B cell (primary cell): ENCODE results near the gene ZDHHC22. TPM values are rescaled to one million over a fixed set of nuclear protein-coding genes. Genes with fewer than 3 reads are reported as not detected.

ENCODE experiments used
- ATAC-seq: fragments of 200-7000 bp; cut with Tn5 transposase; one replicate; pipeline ENCODE4 v1.10.0; 2021; ENCODE audit warnings: low read depth, mild to moderate bottlenecking, moderate number of reproducible peaks, moderate library complexity
- CTCF ChIA-PET: fragments of 350-600 bp; sonication (Branson Sonifier 250); formaldehyde crosslinking; loops from one replicate; lab custom pipeline; 2021; ENCODE audit warnings: antibody characterized with exemption, inconsistent platforms; lab: Charles Lee
- POLR2A ChIA-PET: fragments of 350-600 bp; sonication (Branson Sonifier 250); formaldehyde crosslinking; loops from one replicate; lab custom pipeline; 2021; ENCODE audit warnings: antibody characterized with exemption; lab: Charles Lee
- DNase-seq: peaks from one replicate; pipeline ENCODE4 v3.0.0; 2013
- H2AFZ ChIP-seq: 2 replicates; pipeline ENCODE4 v1.6.1; 2012; ENCODE audit warnings: mild to moderate bottlenecking, low read depth, low read length; ENCODE audit not compliant: insufficient read depth, poor library complexity, severe bottlenecking
- H3K27ac ChIP-seq, 2 donors: 1 replicate in 1 of 2; 2 replicates in 1 of 2; pipeline ENCODE4 v1.5.1; 2012 to 2013; ENCODE audit warnings: low read length in 2 of 2, mild to moderate bottlenecking in 2 of 2, moderate library complexity in 1 of 2
- H3K27me3 ChIP-seq, 4 experiments: fragments of 200-600 bp in 1 of 4; sonication (generic) in 1 of 4; replicated peaks in 1 of 4; 1 replicate in 2 of 4; 2 replicates in 2 of 4; pipeline versions ENCODE4 v1.6.1 to v1.7.0; 2013 to 2016; ENCODE audit warnings: low read length in 3 of 4, mild to moderate bottlenecking in 2 of 4, mixed read lengths in 1 of 4, moderate library complexity in 1 of 4; ENCODE audit not compliant: insufficient read depth in 4 of 4, control insufficient read depth in 3 of 4; ENCODE audit errors: control extremely low read depth in 1 of 4
- H3K36me3 ChIP-seq, 2 experiments: replicated peaks in 1 of 2; 1 replicate in 1 of 2; 2 replicates in 1 of 2; pipeline versions ENCODE4 v1.6.1 to v1.7.1; 2013; ENCODE audit warnings: low read length in 1 of 2; ENCODE audit not compliant: insufficient read depth in 2 of 2, control insufficient read depth in 1 of 2; ENCODE audit errors: control extremely low read depth in 1 of 2, extremely low read depth in 1 of 2
- H3K4me1 ChIP-seq, 2 donors: fragments of 200-600 bp in 1 of 2; sonication (generic) in 1 of 2; 1 replicate in 1 of 2; 2 replicates in 1 of 2; pipeline versions ENCODE4 v1.5.1 to v1.6.1; 2013 to 2017; ENCODE audit warnings: low read length in 2 of 2; ENCODE audit not compliant: control insufficient read depth in 2 of 2, insufficient read depth in 2 of 2
- H3K4me2 ChIP-seq: replicated peaks from 2 replicates; pipeline ENCODE3; 2012; ENCODE audit warnings: mild to moderate bottlenecking, low read depth, low read length; ENCODE audit not compliant: poor library complexity, severe bottlenecking
- H3K4me3 ChIP-seq, 5 experiments: fragments of 200-600 bp in 1 of 5; sonication (generic) in 1 of 5; 1 replicate in 3 of 5; 2 replicates in 2 of 5; pipeline versions ENCODE4 v1.5.1 to v1.7.0; 2011 to 2016; ENCODE audit warnings: low read length in 4 of 5, mild to moderate bottlenecking in 4 of 5, low read depth in 2 of 5, control low read depth in 1 of 5, moderate library complexity in 1 of 5; ENCODE audit not compliant: insufficient read depth in 1 of 5; ENCODE audit errors: control extremely low read depth in 1 of 5, extremely low read depth in 1 of 5
- H3K79me2 ChIP-seq: fragments of 200-600 bp; sonication (generic); one replicate; pipeline ENCODE4 v1.6.0; 2016; ENCODE audit warnings: low read length; ENCODE audit not compliant: control insufficient read depth, insufficient read depth
- H3K9ac ChIP-seq: fragments of 200-600 bp; sonication (generic); 2 replicates; pipeline ENCODE4 v1.6.1; 2017; ENCODE audit warnings: mild to moderate bottlenecking, low read length, moderate library complexity
- H3K9me3 ChIP-seq, 3 donors: one replicate each; pipeline versions ENCODE4 v1.6.1 to v1.7.1; 2013; ENCODE audit warnings: low read length in 2 of 3; ENCODE audit not compliant: control insufficient read depth in 2 of 3, insufficient read depth in 1 of 3; ENCODE audit errors: control extremely low read depth in 1 of 3
- H4K20me1 ChIP-seq: 2 replicates; pipeline ENCODE4 v1.6.0; 2012; ENCODE audit warnings: mild to moderate bottlenecking, low read length; ENCODE audit not compliant: insufficient read depth, control insufficient read depth, poor library complexity, severe bottlenecking
- H3K27ac Mint-ChIP-seq: one replicate; pipeline ENCODE4 v1.8.0; 2021; ENCODE audit warnings: mixed read lengths
- H3K27me3 Mint-ChIP-seq: one replicate; pipeline ENCODE4 v1.8.0; 2021; ENCODE audit warnings: mixed read lengths
- H3K4me1 Mint-ChIP-seq: one replicate; pipeline ENCODE4 v1.8.0; 2021; ENCODE audit warnings: mixed read lengths
- H3K4me3 Mint-ChIP-seq: one replicate; pipeline ENCODE4 v1.8.0; 2021; ENCODE audit warnings: mixed read lengths
- H3K9me3 Mint-ChIP-seq: one replicate; pipeline ENCODE4 v1.8.0; 2022; ENCODE audit warnings: mixed read lengths; ENCODE audit not compliant: insufficient read depth
- CTCF ChIP-seq: fragments of 200-600 bp; IDR thresholded peaks from one replicate; pipeline ENCODE4 v1.8.0; 2022; ENCODE audit warnings: antibody characterized with exemption, mild to moderate bottlenecking
- EZH2 ChIP-seq: IDR thresholded peaks from 2 replicates; pipeline ENCODE4 v1.6.1; 2012; ENCODE audit warnings: borderline replicate concordance, low read depth, mild to moderate bottlenecking, moderate library complexity, low read length; ENCODE audit not compliant: insufficient read depth, poor library complexity, severe bottlenecking
- WGBS: methylation state at CpG from one replicate; pipeline ENCODE4 v1.1.5; 2013; ENCODE audit warnings: missing lambda C conversion rate; ENCODE audit not compliant: insufficient coverage; 5-methylcytosine and 5-hydroxymethylcytosine counted together
- intact Hi-C: fragments of 100-400 bp; cut with micrococcal nuclease; formaldehyde crosslinking; loops from one replicate; pipeline ENCODE4 v1.10.0; 2022
- polyA plus RNA-seq: library from polyadenylated mRNA; depleted of rRNA; stranded (reverse); fragments of >200 nt; gene quantifications from 2 replicates; pipeline ENCODE4 v1.2.3, GENCODE V29; 2012
- total RNA-seq, 2 donors: library from RNA; stranded (reverse); fragments of 120-200 nt in 1 of 2; gene quantifications; 1 replicate in 1 of 2; 2 replicates in 1 of 2; pipeline versions ENCODE4 v1.2.3 to v1.2.4, GENCODE V29; 2013 to 2022

Gene ZDHHC22
- total and polyA plus RNA-seq, 2 donors (not counting 1 experiment from before 2014, with no cell fraction given) = not detected

DNA sequence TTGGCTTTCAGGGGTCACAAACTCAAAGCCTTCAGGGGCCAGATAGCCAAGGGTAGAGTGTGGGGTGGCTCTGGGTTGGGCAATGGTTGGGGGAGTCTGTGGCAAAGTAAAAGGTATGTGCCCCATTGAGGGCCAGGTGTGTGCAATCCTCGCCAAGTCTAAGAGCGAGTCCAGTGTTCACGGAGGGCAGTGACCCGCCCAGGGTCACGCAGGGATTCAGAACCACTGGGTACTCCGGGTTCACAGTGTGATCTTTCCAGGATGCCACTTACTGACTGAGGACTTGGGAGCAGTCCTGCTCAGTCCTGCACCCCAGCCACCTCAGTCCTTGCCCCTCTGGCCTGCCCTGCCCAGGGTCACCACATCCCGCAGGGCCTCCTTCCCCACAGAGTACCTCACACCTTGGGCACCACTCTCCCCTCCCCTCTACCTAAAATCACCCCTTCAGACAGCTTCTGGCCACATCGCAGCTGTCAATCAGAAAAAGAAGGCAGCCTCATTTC, 15.7 kb downstream of the ZDHHC22 start:
- peak overlapping the region; percentile 92 for H3K4me2 ChIP-seq
- Mint-ChIP-seq H3K27ac (peak overlapping the region; percentile 80), H3K4me3 (peak overlapping the region; percentile 81), H3K4me1 (peaks cover 49% of the 10 kb centered on the region), H3K9me3 (no peaks in the 10 kb centered on the region), H3K27me3 (peaks cover 22% of the 10 kb centered on the region)
- H3K9ac ChIP-seq = peak overlapping the region; percentile 78
- intact Hi-C loops = loop anchor here (1.0 kb wide), 2 partner anchors 18 to 56 kb away; no protein-coding TSS in a partner anchor
- no peak for ATAC-seq
- H3K4me1 ChIP-seq = peaks cover 43 to 48% of the 10 kb centered on the region in 2 donors
- POLR2A ChIA-PET = interaction anchor here (0.7 kb wide), 2 partner anchors 21 to 28 kb away, joined by 3 to 4 read pairs; partner anchors contain the start of gene CIPC
- H2AFZ ChIP-seq = no peak overlapping the region
- no peaks in the 10 kb centered on the region for H3K36me3 ChIP-seq
- WGBS = 97% methylated on average over 7 of the region's 8 CpGs
- no peak overlapping the region for H3K27ac ChIP-seq
- peaks cover 0 to 35% (median 4%) of the 10 kb centered on the region in 4 experiments for H3K27me3 ChIP-seq
- H3K79me2 ChIP-seq = peaks cover 17% of the 10 kb centered on the region
- no peak overlapping the region for H3K4me3 ChIP-seq
- no peaks in the 10 kb centered on the region for H4K20me1 ChIP-seq
- no peak for DNase-seq
- TF ChIP-seq CTCF (no peak), EZH2 (no peak)
- CTCF ChIA-PET = interaction anchor here (0.8 to 26.3 kb wide), 4 partner anchors 16 to 53 kb away, joined by 4 to 757 read pairs (median 72); partner anchors contain the start of genes CIPC and ZDHHC22
- H3K9me3 ChIP-seq = no peaks in the 10 kb centered on the region

- TF ChIP-seq EZH2 (no peak), CTCF (peak; percentile 27)
- WGBS = 16% methylated on average over 30 of the region's 30 CpGs
- H3K4me1 Mint-ChIP-seq = peaks cover 53% of the 10 kb centered on the region
- Histone ChIP-seq H3K27ac (peak overlapping the region in 1 of 2 donors; percentile 93), H4K20me1 (no peaks in the 10 kb centered on the region), H3K9ac (peak overlapping the region; percentile 78), H3K4me1 (peaks cover 48 to 53% of the 10 kb centered on the region in 2 donors), H3K36me3 (no peaks in the 10 kb centered on the region), H3K4me2 (peak overlapping the region; percentile 92), H3K9me3 (no peaks in the 10 kb centered on the region), H2AFZ (peak overlapping the region; percentile 90), H3K79me2 (peaks cover 17% of the 10 kb centered on the region), H3K4me3 (peak overlapping the region in 4 of 5 experiments; percentile 54 to 79 (median 76)), H3K27me3 (peaks cover 0 to 30% (median 4%) of the 10 kb centered on the region in 4 experiments)
- ChIA-PET POLR2A (interaction anchor here (0.7 kb wide), 2 partner anchors 21 to 27 kb away, joined by 3 to 4 read pairs; partner anchors contain the start of gene CIPC), CTCF (interaction anchor here (0.8 to 26.3 kb wide), 4 partner anchors 17 to 52 kb away, joined by 4 to 757 read pairs (median 72); partner anchors contain the start of genes CIPC and ZDHHC22)
- intact Hi-C loops = loop anchor here (1.0 kb wide), 2 partner anchors 17 to 55 kb away; no protein-coding TSS in a partner anchor
- no peaks in the 10 kb centered on the region for H3K9me3 Mint-ChIP-seq
- H3K27ac Mint-ChIP-seq = peak overlapping the region; percentile 80
- ATAC-seq = no peak
- H3K27me3 Mint-ChIP-seq = peaks cover 17% of the 10 kb centered on the region
- DNase-seq = no peak
- peak overlapping the region; percentile 81 for H3K4me3 Mint-ChIP-seq
Observed at GRCh38 chr14:77125281-77125801, 16.2 kb downstream of the ZDHHC22 start.
